CD4-positive, alpha-beta T cell treated with Interleukin-10 for 1 hour (primary cell): ENCODE data around the gene MIDN.
A peak's percentile ranks its signal among the peaks of the same experiment; 100 is the strongest.

Experiments used
- DNase-seq: peaks from one replicate; pipeline ENCODE4 v3.0.0-alpha.2; 2020

The MIDN gene

GRCh38 chr19:1246265-1247087 lies 1.9 kb upstream of the MIDN start:
- DNase-seq: peak; percentile 12

GRCh38 chr19:1247748-1248138 lies 640 bp upstream of the MIDN start:
- DNase-seq: no peak

- DNase-seq: peak; percentile 89
These were observed 459 bp downstream of the MIDN start for GRCh38 chr19:1248786-1249297.

- DNase-seq: peak; percentile 95
These were observed 1.1 kb downstream of the MIDN start for GRCh38 chr19:1249298-1249989.

GRCh38 chr19:1249990-1250436 lies 1.6 kb downstream of the MIDN start:
- no peak for DNase-seq

- peak; percentile 67 for DNase-seq
These were observed 2.3 kb downstream of the MIDN start for GRCh38 chr19:1250437-1251260.

GRCh38 chr19:1251330-1252220 lies 3.2 kb downstream of the MIDN start:
- DNase-seq: peak; percentile 69

- peak; percentile 84 for DNase-seq
These were observed 3.9 kb downstream of the MIDN start for GRCh38 chr19:1252221-1252820.

- peak; percentile 86 for DNase-seq
These were observed 4.6 kb downstream of the MIDN start for GRCh38 chr19:1252821-1253513.

- DNase-seq: no peak
These were observed 5.2 kb downstream of the MIDN start for GRCh38 chr19:1253514-1254080.

- DNase-seq: peak; percentile 10
These were observed 5.7 kb downstream of the MIDN start for GRCh38 chr19:1254081-1254527.

GRCh38 chr19:1254530-1255185 lies 6.3 kb downstream of the MIDN start:
- peak; percentile 6 for DNase-seq

- DNase-seq: peak; percentile 17
These were observed 7.1 kb downstream of the MIDN start for GRCh38 chr19:1255186-1256161.

- peak; percentile 25 for DNase-seq
These were observed 8.5 kb downstream of the MIDN start for GRCh38 chr19:1256646-1257474.

- peak; percentile 16 for DNase-seq
These were observed 9.2 kb downstream of the MIDN start for GRCh38 chr19:1257475-1258162.

GRCh38 chr19:1258163-1258492 lies 9.7 kb downstream of the MIDN start:
- no peak for DNase-seq

- DNase-seq: no peak
These were observed 10.4 kb downstream of the MIDN start for GRCh38 chr19:1258707-1259205.
